ENCODE measurements around the gene PCBD2. TPM values are rescaled to one million over a fixed set of nuclear protein-coding genes. Genes with fewer than 3 reads are reported as not detected.

Gene PCBD2
- total RNA-seq, 4 donors from 2014 or later = 16.9 to 21.7 (median 20.8) TPM

GRCh38 chr5:134945041-134945440 lies 40.1 kb downstream of the PCBD2 start:
- in situ Hi-C loops (cut with MboI; ENCODE audit: low sequenced_read_pairs in 4 of 4) (no loop called here), intact Hi-C loops (cut with DNase I; ENCODE audit: low total_unique reads) (no loop called here)

GRCh38 chr5:134948911-134949310 lies 44.0 kb downstream of the PCBD2 start:
- intact Hi-C loops (cut with DNase I; ENCODE audit: low total_unique reads) (no loop called here), in situ Hi-C loops (cut with MboI; ENCODE audit: low sequenced_read_pairs in 4 of 4) (no loop called here)
- DNase-seq = peak; percentile 43 to 65
- H3K36me3 ChIP-seq = no peaks in the 10 kb centered on the region
- no peak overlapping the region for H3K4me3 ChIP-seq
- no peaks in the 10 kb centered on the region for H3K9me3 ChIP-seq
- peak; percentile 94 to 95 for ATAC-seq
- TF ChIP-seq POLR2A (IDR thresholded peaks at IDR 0.05) (no peak), CTCF (IDR thresholded peaks at IDR 0.05 in 4 of 5, conservative IDR thresholded peaks at IDR 0.05 in 1 of 5) (no peak)
- peak overlapping the region; percentile 59 to 66 (median 60) for H3K27ac ChIP-seq
- peaks cover 22 to 29% of the 10 kb centered on the region in 2 donors for H3K4me1 ChIP-seq
- no peaks in the 10 kb centered on the region for H3K27me3 ChIP-seq

More at GRCh38 chr5:134945041-134945440, 40.1 kb downstream of the PCBD2 start:
- no peak for TF ChIP-seq CTCF (IDR thresholded peaks at IDR 0.05 in 4 of 5, conservative IDR thresholded peaks at IDR 0.05 in 1 of 5)
- DNase-seq (no peak), ATAC-seq (no peak)
- no peak overlapping the region for H3K27ac ChIP-seq
- no peaks in the 10 kb centered on the region for H3K27me3 ChIP-seq
- no peaks in the 10 kb centered on the region for H3K9me3 ChIP-seq
- peaks cover 23 to 34% of the 10 kb centered on the region in 2 donors for H3K4me1 ChIP-seq
- H3K4me3 ChIP-seq = no peak overlapping the region
- H3K36me3 ChIP-seq = no peaks in the 10 kb centered on the region

- intact Hi-C loops (cut with DNase I; ENCODE audit: low total_unique reads) (no loop called here), in situ Hi-C loops (cut with MboI; ENCODE audit: low sequenced_read_pairs in 4 of 4) (no loop called here)
- DNase-seq (no peak), ATAC-seq (peak in 1 of 2 donors; percentile 55)
- no peaks in the 10 kb centered on the region for H3K27me3 ChIP-seq
- no peak overlapping the region for H3K4me3 ChIP-seq
- TF ChIP-seq CTCF (IDR thresholded peaks at IDR 0.05 in 4 of 5, conservative IDR thresholded peaks at IDR 0.05 in 1 of 5) (no peak), POLR2A (IDR thresholded peaks at IDR 0.05) (no peak)
- H3K36me3 ChIP-seq = no peaks in the 10 kb centered on the region
- peak overlapping the region; percentile 59 to 66 (median 60) for H3K27ac ChIP-seq
- peaks cover 18 to 27% of the 10 kb centered on the region in 2 donors for H3K4me1 ChIP-seq
- H3K9me3 ChIP-seq = no peaks in the 10 kb centered on the region
Observed at GRCh38 chr5:134949316-134949715, 44.4 kb downstream of the PCBD2 start.

GRCh38 chr5:134957920-134958608 lies 53.1 kb downstream of the PCBD2 start:
- Histone ChIP-seq H3K4me1 (peaks cover 3 to 14% of the 10 kb centered on the region in 2 donors), H3K27me3 (no peaks in the 10 kb centered on the region), H3K9me3 (no peaks in the 10 kb centered on the region), H3K27ac (no peak overlapping the region), H3K36me3 (peaks cover 0 to 23% of the 10 kb centered on the region in 2 donors), H3K4me3 (no peak overlapping the region)
- ATAC-seq (no peak), DNase-seq (no peak)
- in situ Hi-C loops (cut with MboI; ENCODE audit: low sequenced_read_pairs in 4 of 4) (no loop called here), intact Hi-C loops (cut with DNase I; ENCODE audit: low total_unique reads) (no loop called here)
- TF ChIP-seq CTCF (IDR thresholded peaks at IDR 0.05 in 4 of 5, conservative IDR thresholded peaks at IDR 0.05 in 1 of 5) (no peak), POLR2A (IDR thresholded peaks at IDR 0.05) (no peak)
